ENCODE results near the gene LGALS3.
A peak's percentile ranks its signal among the peaks of the same experiment; 100 is the strongest.

The LGALS3 gene

DNA sequence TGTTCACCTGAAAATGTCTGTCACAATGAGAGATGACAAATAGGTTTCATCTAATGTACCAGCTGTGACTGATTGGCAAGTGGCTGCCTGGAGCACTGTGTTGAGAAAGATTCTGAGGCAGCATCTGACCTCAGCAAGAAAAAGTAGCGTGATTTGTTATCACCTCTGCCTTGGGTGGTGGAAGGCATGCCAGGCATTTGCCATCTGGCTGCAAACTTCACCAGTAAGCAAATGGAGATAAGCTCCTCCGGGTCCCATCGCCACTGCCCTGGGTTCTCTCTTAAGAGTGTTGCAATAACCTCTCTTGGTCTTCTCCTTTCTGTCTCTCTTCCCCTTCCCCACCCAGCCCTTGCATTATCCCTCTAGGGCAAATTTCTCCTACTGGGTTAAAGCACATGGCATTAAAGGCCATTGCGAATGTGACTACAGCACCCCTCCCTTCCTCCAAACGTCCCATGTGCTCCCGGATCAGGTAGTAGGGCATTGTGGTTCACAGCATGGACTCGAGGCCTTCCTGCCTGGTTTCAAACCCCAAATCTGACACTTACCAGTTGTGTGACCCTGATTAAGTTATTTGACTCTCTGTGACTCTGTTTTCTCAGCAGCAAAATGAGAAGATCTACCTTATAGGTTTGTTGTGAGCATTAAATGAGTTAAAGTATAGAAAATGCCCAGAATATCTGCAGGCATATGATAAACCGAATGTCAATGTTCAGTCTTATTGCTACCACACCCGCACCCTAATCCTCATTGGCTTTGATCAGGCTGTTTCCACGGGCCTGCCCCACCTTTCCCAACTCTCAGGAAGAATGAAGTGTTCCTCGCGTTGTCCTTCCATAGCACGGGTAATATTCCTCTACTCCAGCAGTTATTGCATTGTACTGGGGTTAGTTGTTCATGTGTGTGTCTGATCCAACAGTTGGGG is 8.2 kb upstream of the LGALS3 start:
- H3K4me3 ChIP-seq (ENCODE audit: low read length), result no peak overlapping the region

DNA sequence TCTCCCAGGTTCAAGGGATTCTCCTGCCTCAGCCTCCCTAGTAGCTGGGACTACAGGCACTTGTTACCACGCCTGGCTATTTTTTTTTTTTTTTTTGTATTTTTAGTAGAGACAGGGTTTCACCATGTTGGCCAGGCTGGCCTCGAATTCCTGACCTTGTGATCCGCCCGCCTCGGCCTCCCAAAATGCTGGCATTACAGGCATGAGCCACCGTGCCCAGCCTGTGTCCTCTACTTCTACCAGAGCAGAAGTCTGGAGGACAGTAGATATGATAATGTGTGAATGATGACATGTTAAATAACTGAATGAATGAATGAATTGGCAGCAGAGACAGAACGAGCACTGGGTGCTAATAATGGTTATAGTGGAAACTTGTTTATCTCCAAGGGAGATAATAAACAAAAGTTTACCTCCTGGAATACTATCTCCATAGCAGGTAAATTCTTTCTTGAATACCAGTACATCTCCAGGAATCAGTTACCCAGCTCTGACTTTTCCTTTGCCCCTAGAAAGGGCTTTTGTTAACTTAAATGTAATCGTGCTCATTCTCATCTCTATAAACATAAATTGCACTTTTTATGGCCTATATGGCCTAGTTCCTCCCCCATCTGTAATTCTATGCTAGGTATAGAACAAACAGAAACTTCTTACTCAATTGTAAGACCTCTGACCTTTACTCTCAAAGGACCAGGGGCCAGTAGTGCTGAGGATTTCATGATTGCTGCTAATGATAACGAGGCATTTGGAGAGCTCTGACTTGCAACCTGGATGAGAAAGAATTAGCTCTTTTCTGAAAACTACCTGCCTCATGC is 7.2 kb upstream of the LGALS3 start:
- no peak for DNase-seq (ENCODE audit: low read depth)
- TF ChIP-seq, protein P1, sequence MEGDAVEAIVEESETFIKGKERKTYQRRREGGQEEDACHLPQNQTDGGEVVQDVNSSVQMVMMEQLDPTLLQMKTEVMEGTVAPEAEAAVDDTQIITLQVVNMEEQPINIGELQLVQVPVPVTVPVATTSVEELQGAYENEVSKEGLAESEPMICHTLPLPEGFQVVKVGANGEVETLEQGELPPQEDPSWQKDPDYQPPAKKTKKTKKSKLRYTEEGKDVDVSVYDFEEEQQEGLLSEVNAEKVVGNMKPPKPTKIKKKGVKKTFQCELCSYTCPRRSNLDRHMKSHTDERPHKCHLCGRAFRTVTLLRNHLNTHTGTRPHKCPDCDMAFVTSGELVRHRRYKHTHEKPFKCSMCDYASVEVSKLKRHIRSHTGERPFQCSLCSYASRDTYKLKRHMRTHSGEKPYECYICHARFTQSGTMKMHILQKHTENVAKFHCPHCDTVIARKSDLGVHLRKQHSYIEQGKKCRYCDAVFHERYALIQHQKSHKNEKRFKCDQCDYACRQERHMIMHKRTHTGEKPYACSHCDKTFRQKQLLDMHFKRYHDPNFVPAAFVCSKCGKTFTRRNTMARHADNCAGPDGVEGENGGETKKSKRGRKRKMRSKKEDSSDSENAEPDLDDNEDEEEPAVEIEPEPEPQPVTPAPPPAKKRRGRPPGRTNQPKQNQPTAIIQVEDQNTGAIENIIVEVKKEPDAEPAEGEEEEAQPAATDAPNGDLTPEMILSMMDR (IDR thresholded peaks at IDR 0.05; ENCODE audit: insufficient read depth, low read depth, low read length, missing control alignments), result no peak
- no peak overlapping the region for H3K4me3 ChIP-seq (ENCODE audit: low read length)

More for the DNA sequence above, 8.2 kb upstream of the LGALS3 start:
- DNase-seq (ENCODE audit: low read depth), result no peak
- TF ChIP-seq, protein P1 (IDR thresholded peaks at IDR 0.05; ENCODE audit: insufficient read depth, low read depth, low read length, missing control alignments), result no peak

DNA sequence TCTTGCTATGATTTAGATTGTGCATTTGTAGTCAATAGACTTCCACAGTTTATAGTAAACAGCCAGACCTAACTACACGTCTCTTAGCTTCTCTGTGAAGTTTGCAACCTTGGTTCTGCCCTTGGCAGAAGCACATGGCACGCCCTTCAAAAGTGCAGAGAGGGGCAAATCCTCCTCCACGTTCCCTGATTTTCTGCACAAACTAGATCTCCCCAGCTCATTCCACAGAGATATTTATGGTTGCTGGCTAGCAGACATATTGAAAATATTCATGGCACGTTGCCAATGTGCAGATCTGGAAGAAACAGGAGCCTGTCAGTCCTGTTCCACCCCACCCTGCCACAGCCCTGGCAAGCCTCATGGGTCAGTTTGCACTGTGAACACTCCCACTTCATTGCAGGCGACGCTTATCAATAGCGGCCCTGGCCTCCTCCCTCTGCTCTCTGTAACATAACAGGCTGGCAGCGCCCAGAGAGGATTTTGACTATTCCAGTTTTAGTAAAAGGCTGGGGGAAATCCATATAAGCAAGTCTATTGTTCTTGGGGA is 6.5 kb upstream of the LGALS3 start:
- TF ChIP-seq, protein P1 (IDR thresholded peaks at IDR 0.05; ENCODE audit: insufficient read depth, low read depth, low read length, missing control alignments), result no peak
- DNase-seq (ENCODE audit: low read depth), result peak; percentile 82
- H3K4me3 ChIP-seq (ENCODE audit: low read length), result no peak overlapping the region

DNA sequence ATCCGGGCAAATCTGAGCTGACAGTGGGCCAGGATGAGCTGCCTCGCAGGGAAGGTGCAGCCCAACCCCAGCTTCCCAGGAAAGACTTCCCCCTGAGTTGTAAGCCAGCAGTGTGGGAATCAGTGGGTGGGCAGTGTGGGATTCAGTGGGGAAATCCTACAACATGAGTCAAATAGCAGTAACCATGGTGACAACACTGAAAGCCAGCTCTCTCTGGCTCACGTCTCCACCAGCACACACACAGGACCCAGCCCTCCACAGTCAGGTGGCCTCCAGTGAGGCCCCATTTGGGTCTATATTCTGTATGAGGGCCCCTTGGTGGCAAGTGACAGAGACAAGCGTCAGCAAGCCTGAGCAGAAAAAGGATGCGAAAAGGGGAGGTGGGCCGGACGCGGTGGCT is 6.0 kb upstream of the LGALS3 start:
- TF ChIP-seq, protein P1 (IDR thresholded peaks at IDR 0.05; ENCODE audit: insufficient read depth, low read depth, low read length, missing control alignments), result no peak
- peak; percentile 69 for DNase-seq (ENCODE audit: low read depth)
- no peak overlapping the region for H3K4me3 ChIP-seq (ENCODE audit: low read length)

DNA sequence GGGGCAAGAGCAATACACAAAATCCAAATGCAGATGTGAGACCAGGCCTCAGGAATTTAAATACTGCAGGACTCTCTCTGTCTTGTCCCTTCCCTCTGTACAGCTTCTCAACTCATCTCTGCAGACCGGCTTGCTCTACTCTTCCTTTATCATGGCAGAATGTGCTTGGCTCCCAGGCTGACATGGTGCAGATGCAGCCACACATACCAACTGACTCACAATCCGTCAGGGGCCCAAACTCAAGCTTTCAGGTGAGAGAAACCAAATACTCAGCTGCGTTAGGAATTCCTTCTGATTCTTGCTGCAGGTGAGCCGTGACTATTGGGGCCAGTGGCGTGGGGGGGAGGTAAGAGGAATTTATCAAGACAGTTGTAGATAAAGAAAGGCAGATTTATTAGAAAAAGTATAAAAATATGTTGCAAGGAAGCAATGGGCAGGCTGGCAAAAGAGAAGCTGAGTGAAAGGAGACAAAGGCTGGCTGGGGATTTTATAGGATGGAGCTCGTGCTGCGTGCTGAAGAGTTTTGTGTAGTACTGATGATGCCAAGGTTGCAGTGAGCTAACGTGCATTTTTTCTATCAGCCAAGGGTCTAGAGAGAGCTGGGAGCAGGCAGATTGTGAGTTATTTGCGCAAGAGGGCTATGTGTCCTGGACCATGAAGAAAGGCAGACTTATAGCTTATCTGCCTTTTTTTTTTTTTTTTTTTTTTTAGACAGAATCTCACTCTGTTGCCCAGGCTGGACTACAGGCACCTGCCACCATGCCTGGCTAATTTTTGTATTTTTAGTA is 5.0 kb upstream of the LGALS3 start:
- DNase-seq (ENCODE audit: low read depth), result no peak
- TF ChIP-seq, protein P1 (IDR thresholded peaks at IDR 0.05; ENCODE audit: insufficient read depth, low read depth, low read length, missing control alignments), result no peak
- no peak overlapping the region for H3K4me3 ChIP-seq (ENCODE audit: low read length)

DNA sequence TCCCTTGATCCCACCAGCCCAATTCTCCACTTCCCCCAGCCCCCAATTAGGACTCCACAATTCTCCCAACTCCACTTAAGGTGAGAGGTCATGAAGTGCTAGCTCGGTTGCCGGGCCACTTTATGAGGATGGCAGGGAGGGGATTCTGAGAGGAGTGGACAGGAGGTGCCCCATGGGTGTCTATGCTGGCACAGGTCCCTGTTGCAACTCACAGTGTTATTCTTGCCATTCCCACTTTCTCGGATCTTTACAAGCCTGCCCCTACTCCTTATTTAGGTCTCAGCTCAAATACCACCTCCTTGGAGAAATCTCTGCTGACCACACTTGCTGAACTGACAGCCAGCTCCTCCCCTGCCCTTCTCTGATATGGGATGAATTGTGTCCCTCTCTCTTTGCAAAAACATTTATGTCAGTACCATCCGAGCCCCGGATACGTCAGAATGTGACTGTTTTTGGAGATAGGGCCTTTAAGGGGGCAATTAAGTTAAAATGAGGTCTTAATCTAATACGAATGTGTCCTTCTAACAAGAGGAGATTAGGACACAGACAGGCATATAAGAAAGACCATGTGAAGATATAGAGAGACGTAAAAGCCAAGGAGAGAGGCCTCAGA is 4.2 kb upstream of the LGALS3 start:
- H3K4me3 ChIP-seq (ENCODE audit: low read length), result no peak overlapping the region
- TF ChIP-seq, protein P1 (IDR thresholded peaks at IDR 0.05; ENCODE audit: insufficient read depth, low read depth, low read length, missing control alignments), result no peak
- no peak for DNase-seq (ENCODE audit: low read depth)
